Stimulated activated effector memory CD8-positive, alpha-beta T cell treated with anti-CD3 and anti-CD28 coated beads, Interleukin-12 subunit alpha, Interleukin-12 subunit beta, amount 100 ng/mL, for 72 hours (primary cell): ENCODE measurements around the gene HTR3C.
"Not testable (repeated sequence)": the region's sequence is repeated elsewhere in the genome, so short reads cannot be mapped to it uniquely, and the experiment has no call there.

ENCODE experiments used
- ATAC-seq: fragments of 150-1000 bp; cut with Tn5 transposase; 2 replicates; pipeline ENCODE4 v1.10.0; 2021
- DNase-seq, 2 donors: peaks; one replicate each; pipeline ENCODE4 v3.0.0; 2021 to 2022; ENCODE audit warnings: low spot score in 2 of 2
- H3K27ac Mint-ChIP-seq: one replicate; pipeline ENCODE4 v1.8.0; 2022; ENCODE audit warnings: mild to moderate bottlenecking, mixed read lengths
- H3K36me3 Mint-ChIP-seq: one replicate; pipeline ENCODE4 v1.8.0; 2022; ENCODE audit warnings: mild to moderate bottlenecking, mixed read lengths
- H3K4me1 Mint-ChIP-seq: one replicate; pipeline ENCODE4 v1.8.0; 2022; ENCODE audit warnings: mixed read lengths
- H3K4me3 Mint-ChIP-seq: one replicate; pipeline ENCODE4 v1.8.0; 2022; ENCODE audit warnings: mild to moderate bottlenecking, mixed read lengths
- H3K9me3 Mint-ChIP-seq: one replicate; pipeline ENCODE4 v1.8.0; 2022; ENCODE audit warnings: mixed read lengths

Gene HTR3C

GRCh38 chr3:184052767-184053166, at the start of gene HTR3C:
Gene HTR3C, plus strand, starts transcription at chr3:184053047. Its CDS starts 34 bp downstream, at chr3:184053081.
- no peaks in the 10 kb centered on the region for H3K36me3 Mint-ChIP-seq
- no peak for DNase-seq
- H3K4me1 Mint-ChIP-seq: peaks cover 6% of the 10 kb centered on the region

GRCh38 chr3:184003187-184003967, 49.5 kb upstream of the HTR3C start:
- Mint-ChIP-seq H3K4me1 (peaks cover 13% of the 10 kb centered on the region), H3K9me3 (no peaks in the 10 kb centered on the region), H3K4me3 (no peak overlapping the region), H3K27ac (no peak overlapping the region), H3K36me3 (peaks cover 12% of the 10 kb centered on the region)
- ATAC-seq (no peak), DNase-seq (no peak)

More at GRCh38 chr3:184052767-184053166, at the start of gene HTR3C:
- no peak within 1 kb of the TSS for H3K27ac Mint-ChIP-seq
- H3K9me3 Mint-ChIP-seq: no peaks in the 10 kb centered on the region
- ATAC-seq: no peak
- H3K4me3 Mint-ChIP-seq: no peak within 1 kb of the TSS

- Mint-ChIP-seq H3K4me1 (peaks cover 13% of the 10 kb centered on the region), H3K4me3 (no peak overlapping the region), H3K36me3 (peaks cover 14% of the 10 kb centered on the region), H3K27ac (no peak overlapping the region), H3K9me3 (no peaks in the 10 kb centered on the region)
- ATAC-seq (no peak), DNase-seq (no peak)
Measured at GRCh38 chr3:184004476-184004875, 48.4 kb upstream of the HTR3C start.

DNA sequence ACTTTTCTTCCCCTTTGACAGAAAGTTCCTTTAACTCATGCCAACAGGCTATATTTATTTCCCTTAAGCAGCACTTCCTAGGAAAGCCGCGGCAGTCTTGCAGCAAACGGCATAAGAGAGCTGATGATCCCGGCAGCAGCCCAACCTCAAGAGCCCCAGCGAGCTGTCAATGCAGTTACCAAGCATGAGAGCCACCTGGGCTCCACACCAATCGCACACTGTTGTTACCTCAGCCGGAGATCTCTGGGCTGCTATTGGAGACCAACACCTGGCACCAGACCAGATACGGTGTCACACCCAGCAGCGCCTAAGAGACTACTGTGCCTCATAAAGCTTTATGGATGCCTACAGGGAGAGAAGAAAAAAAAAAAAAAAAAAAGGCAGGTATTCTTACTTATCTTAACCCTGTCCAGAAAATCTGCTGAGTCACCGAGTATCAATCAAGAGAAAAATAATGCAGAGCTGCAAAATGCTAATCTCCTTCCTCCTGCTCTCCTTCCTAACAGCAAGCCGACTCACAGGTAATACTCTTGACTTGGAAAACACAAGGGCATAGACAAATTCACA, 46.8 kb upstream of the HTR3C start:
- DNase-seq (no peak), ATAC-seq (peak; percentile 34)
- Mint-ChIP-seq H3K9me3 (no peaks in the 10 kb centered on the region), H3K27ac (peak overlapping the region; percentile 10), H3K4me1 (peaks cover 13% of the 10 kb centered on the region), H3K4me3 (no peak overlapping the region), H3K36me3 (peaks cover 28% of the 10 kb centered on the region)

DNA sequence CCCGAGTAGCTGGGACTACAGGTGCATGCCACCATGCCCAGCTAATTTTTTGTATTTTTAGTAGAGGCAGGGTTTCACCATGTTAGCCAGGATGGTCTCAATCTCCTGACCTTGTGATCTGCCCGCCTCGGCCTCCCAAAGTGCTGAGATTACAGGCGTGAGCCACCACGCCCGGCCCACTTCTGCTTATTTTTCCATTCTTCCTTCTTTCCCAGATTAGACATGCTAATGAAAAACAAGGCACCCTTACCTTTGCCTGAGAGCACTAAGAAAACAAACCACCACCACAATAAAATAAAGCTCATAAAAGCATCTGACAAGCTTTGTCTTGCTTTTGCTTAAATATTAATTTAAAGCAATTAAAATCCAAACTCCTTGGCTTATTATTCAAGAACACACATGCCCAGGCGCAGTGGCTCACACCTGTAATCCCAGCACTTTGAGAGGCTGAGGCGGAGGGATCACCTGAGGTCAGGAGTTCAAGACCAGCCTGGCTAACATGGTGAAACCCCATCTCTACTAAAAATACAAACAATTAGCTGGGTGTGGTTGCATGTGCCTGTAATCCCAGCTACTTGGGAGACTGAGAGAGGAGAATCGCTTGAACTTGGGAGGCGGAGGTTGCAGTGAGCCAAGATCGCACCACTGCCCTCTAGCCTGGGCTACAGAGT, 45.6 kb upstream of the HTR3C start:
- Mint-ChIP-seq H3K36me3 (peaks cover 29% of the 10 kb centered on the region), H3K4me1 (peaks cover 13% of the 10 kb centered on the region)
- not testable (repeated sequence) for DNase-seq, H3K27ac Mint-ChIP-seq, ATAC-seq, H3K4me3 Mint-ChIP-seq, H3K9me3 Mint-ChIP-seq

DNA sequence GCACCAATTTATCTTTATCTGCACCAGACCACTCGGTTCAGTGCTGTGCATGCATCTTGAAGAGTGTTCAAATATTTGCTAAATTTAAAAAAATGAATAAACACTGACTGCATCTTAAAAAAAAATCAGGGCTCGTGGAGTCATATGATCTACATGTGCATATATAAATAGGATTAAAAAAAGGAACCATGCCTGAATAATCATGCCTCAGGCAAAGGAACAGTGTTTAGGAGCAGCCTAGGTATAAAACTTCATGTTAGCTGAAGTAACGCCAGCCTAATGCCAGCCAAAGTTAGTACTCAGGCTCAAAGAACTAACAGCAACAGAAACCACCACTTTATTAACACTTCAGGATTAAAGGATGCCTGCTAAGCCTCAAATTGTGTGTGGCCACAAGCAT, 44.7 kb upstream of the HTR3C start:
- Mint-ChIP-seq H3K27ac (no peak overlapping the region), H3K9me3 (no peaks in the 10 kb centered on the region), H3K4me1 (peaks cover 11% of the 10 kb centered on the region), H3K4me3 (no peak overlapping the region), H3K36me3 (peaks cover 37% of the 10 kb centered on the region)
- ATAC-seq (no peak), DNase-seq (no peak)

- DNase-seq: no peak
- H3K4me1 Mint-ChIP-seq: peaks cover 8% of the 10 kb centered on the region
- no peak overlapping the region for H3K4me3 Mint-ChIP-seq
- H3K27ac Mint-ChIP-seq: no peak overlapping the region
- ATAC-seq: no peak
- peaks cover 36% of the 10 kb centered on the region for H3K36me3 Mint-ChIP-seq
- H3K9me3 Mint-ChIP-seq: no peaks in the 10 kb centered on the region
Measured at GRCh38 chr3:184011230-184011876, 41.5 kb upstream of the HTR3C start.

DNA sequence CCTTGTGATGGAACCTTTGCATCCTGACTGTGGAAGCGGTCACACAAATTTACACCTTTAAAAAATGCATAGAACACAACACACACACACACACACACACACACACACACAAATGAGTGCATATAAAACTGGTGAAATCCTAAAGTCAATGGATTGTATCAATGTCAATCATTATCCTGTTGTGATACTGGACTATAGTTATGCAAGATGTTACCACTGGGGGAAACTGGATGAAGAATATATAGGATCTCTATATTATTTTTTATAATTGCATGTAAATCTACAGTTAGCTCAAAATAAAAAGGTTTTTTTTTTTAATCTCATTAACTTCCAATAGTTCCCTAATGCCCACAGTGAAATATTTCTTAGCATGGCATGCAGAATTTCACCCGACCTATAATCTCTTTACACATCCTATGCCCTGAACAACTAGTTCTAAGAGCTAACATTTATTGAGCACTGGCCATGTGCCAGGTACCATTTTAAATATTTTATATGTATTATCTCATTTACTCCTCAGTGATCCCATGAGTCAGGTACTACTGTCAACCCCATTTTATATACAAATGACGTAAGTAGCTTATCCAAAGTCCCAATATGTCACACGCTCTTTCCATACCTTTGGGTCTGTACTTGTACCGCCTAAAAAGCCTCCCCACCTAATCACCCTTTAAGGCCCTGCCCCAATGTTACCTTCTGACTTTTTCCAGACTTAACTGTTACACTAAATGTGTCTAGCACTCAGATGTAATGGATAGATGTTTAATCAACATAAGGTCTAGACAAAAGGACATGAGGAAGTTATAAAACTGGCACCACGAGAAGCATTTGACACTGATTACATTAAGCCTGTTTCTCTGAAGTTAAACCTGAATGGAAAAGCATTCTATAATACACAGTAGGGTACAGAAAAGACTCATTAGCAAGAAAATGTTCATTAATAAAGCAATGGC, 40.6 kb upstream of the HTR3C start:
- no peak for ATAC-seq
- Mint-ChIP-seq H3K36me3 (peaks cover 36% of the 10 kb centered on the region), H3K9me3 (no peaks in the 10 kb centered on the region), H3K4me1 (peaks cover 17% of the 10 kb centered on the region), H3K4me3 (no peak overlapping the region), H3K27ac (no peak overlapping the region)
- no peak for DNase-seq

- Mint-ChIP-seq H3K4me3 (peak overlapping the region; percentile 100), H3K9me3 (no peaks in the 10 kb centered on the region), H3K27ac (no peak overlapping the region), H3K36me3 (peaks cover 27% of the 10 kb centered on the region), H3K4me1 (peaks cover 26% of the 10 kb centered on the region)
- DNase-seq: no peak
- no peak for ATAC-seq
Measured at GRCh38 chr3:184015381-184016019, 37.3 kb upstream of the HTR3C start.

- H3K36me3 Mint-ChIP-seq: peaks cover 21% of the 10 kb centered on the region
- no peak for ATAC-seq
Measured at GRCh38 chr3:184016169-184016570, 36.7 kb upstream of the HTR3C start.

GRCh38 chr3:184016811-184017671, 35.8 kb upstream of the HTR3C start:
- H3K4me3 Mint-ChIP-seq: peak overlapping the region; percentile 100
- peak; percentile 89 for ATAC-seq

More at GRCh38 chr3:184016169-184016570, 36.7 kb upstream of the HTR3C start:
- Mint-ChIP-seq H3K27ac (no peak overlapping the region), H3K4me3 (peak overlapping the region; percentile 100), H3K9me3 (no peaks in the 10 kb centered on the region), H3K4me1 (peaks cover 26% of the 10 kb centered on the region)
- DNase-seq: no peak

GRCh38 chr3:184017672-184018423, 35.0 kb upstream of the HTR3C start, which contains the start of gene ABCC5:
Gene ABCC5, minus strand, starts transcription at chr3:184017884. Its CDS starts 3,492 bp downstream, at chr3:184014392.
- Mint-ChIP-seq H3K9me3 (no peaks in the 10 kb centered on the region), H3K4me3 (peak within 1 kb of the TSS; percentile 100), H3K4me1 (peaks cover 26% of the 10 kb centered on the region), H3K27ac (peak within 1 kb of the TSS; percentile 90), H3K36me3 (peaks cover 15% of the 10 kb centered on the region)
- DNase-seq (peak; percentile 69 to 90), ATAC-seq (peak; percentile 94)

More at GRCh38 chr3:184016811-184017671, 35.8 kb upstream of the HTR3C start:
- H3K36me3 Mint-ChIP-seq: peaks cover 21% of the 10 kb centered on the region
- H3K27ac Mint-ChIP-seq: peak overlapping the region; percentile 90
- H3K4me1 Mint-ChIP-seq: peaks cover 26% of the 10 kb centered on the region
- DNase-seq: peak in 1 of 2 donors; percentile 66
- no peaks in the 10 kb centered on the region for H3K9me3 Mint-ChIP-seq
